Liver (tissue), 9 donors: ENCODE measurements around the gene CEP89. TPM values are rescaled to one million over a fixed set of nuclear protein-coding genes. Genes with fewer than 3 reads are reported as not detected.

Experiments used
- DNase-seq: peaks from one replicate; pipeline ENCODE4 v3.0.0-alpha.2; 2017; ENCODE audit warnings: low spot score
- H3K27ac ChIP-seq, 2 donors: one replicate each; pipeline ENCODE4 v1.7.0; 2013; ENCODE audit warnings: inconsistent platforms in 2 of 2, low read length in 2 of 2, control low read depth in 1 of 2, low read depth in 1 of 2, mild to moderate bottlenecking in 1 of 2
- H3K27me3 ChIP-seq, 4 donors: one replicate each; pipeline versions ENCODE4 v1.6.1 to v1.7.0; 2013; ENCODE audit warnings: low read length in 3 of 4, inconsistent platforms in 1 of 4, mild to moderate bottlenecking in 1 of 4, moderate library complexity in 1 of 4; ENCODE audit not compliant: control insufficient read depth in 4 of 4, insufficient read depth in 4 of 4
- H3K36me3 ChIP-seq, 4 donors: one replicate each; pipeline versions ENCODE4 v1.6.1 to v1.7.0; 2013; ENCODE audit warnings: low read length in 3 of 4, mild to moderate bottlenecking in 3 of 4, low read depth in 1 of 4, moderate library complexity in 1 of 4; ENCODE audit not compliant: control insufficient read depth in 4 of 4, insufficient read depth in 3 of 4
- H3K4me1 ChIP-seq, 4 donors: one replicate each; pipeline versions ENCODE4 v1.6.1 to v1.7.0; 2013; ENCODE audit warnings: low read length in 3 of 4, mild to moderate bottlenecking in 3 of 4, moderate library complexity in 1 of 4; ENCODE audit not compliant: control insufficient read depth in 4 of 4, insufficient read depth in 4 of 4
- H3K4me3 ChIP-seq, 3 donors: one replicate each; pipeline versions ENCODE4 v1.6.1 to v1.7.0; 2013; ENCODE audit warnings: low read length in 3 of 3, control low read depth in 1 of 3, low read depth in 1 of 3, mild to moderate bottlenecking in 1 of 3
- H3K9ac ChIP-seq, 2 donors: one replicate each; pipeline ENCODE4 v1.7.0; 2013; ENCODE audit warnings: low read length in 2 of 2, mild to moderate bottlenecking in 2 of 2, moderate library complexity in 2 of 2, control low read depth in 1 of 2, low read depth in 1 of 2
- H3K9me3 ChIP-seq, 4 donors: one replicate each; pipeline versions ENCODE4 v1.6.1 to v1.7.0; 2013; ENCODE audit warnings: low read length in 3 of 4; ENCODE audit not compliant: control insufficient read depth in 4 of 4
- ATF3 ChIP-seq: IDR thresholded peaks from 2 replicates; pipeline ENCODE4 v1.6.1; 2016; ENCODE audit warnings: antibody characterized with exemption
- CTCF ChIP-seq: fragments of 150-350 bp; IDR thresholded peaks from 2 replicates; pipeline ENCODE4 v1.5.1; 2017; ENCODE audit warnings: improper control_type of control experiment, low read depth, low read length; ENCODE audit not compliant: missing input control
- EGR1 ChIP-seq, 2 donors: IDR thresholded peaks; 2 replicates each; pipeline ENCODE4 v1.6.1; 2016 to 2018; ENCODE audit warnings: antibody characterized with exemption in 2 of 2, low read depth in 2 of 2
- FOXA1 ChIP-seq: IDR thresholded peaks from 2 replicates; pipeline ENCODE4 v1.6.1; 2016; ENCODE audit warnings: antibody characterized with exemption
- FOXA2 ChIP-seq: IDR thresholded peaks from 2 replicates; pipeline ENCODE4 v1.6.1; 2016; ENCODE audit warnings: antibody characterized with exemption
- GABPA ChIP-seq, 2 donors: IDR thresholded peaks in 1 of 2; conservative IDR thresholded peaks in 1 of 2; 2 replicates each; pipeline ENCODE4 v1.6.1; 2016; ENCODE audit warnings: antibody characterized with exemption in 2 of 2, mild to moderate bottlenecking in 1 of 2, moderate library complexity in 1 of 2
- HNF4A ChIP-seq, 2 donors: conservative IDR thresholded peaks; 2 replicates each; pipeline ENCODE4 v1.6.1; 2016; ENCODE audit warnings: antibody characterized with exemption in 2 of 2, mild to moderate bottlenecking in 2 of 2
- HNF4G ChIP-seq: IDR thresholded peaks from 2 replicates; pipeline ENCODE4 v1.6.1; 2016; ENCODE audit warnings: antibody characterized with exemption
- JUND ChIP-seq, 2 donors: IDR thresholded peaks; 2 replicates each; pipeline ENCODE4 v1.6.1; 2016; ENCODE audit warnings: antibody characterized with exemption in 2 of 2
- MAX ChIP-seq: IDR thresholded peaks from 2 replicates; pipeline ENCODE4 v1.6.1; 2016; ENCODE audit warnings: antibody characterized with exemption
- NR2F2 ChIP-seq: IDR thresholded peaks from 2 replicates; pipeline ENCODE4 v1.6.1; 2016; ENCODE audit warnings: antibody characterized with exemption
- RAD21 ChIP-seq, 2 donors: IDR thresholded peaks; 2 replicates each; pipeline ENCODE4 v1.6.1; 2016; ENCODE audit warnings: antibody characterized with exemption in 2 of 2, mild to moderate bottlenecking in 2 of 2
- REST ChIP-seq: IDR thresholded peaks from 2 replicates; pipeline ENCODE4 v1.6.1; 2016; ENCODE audit warnings: antibody characterized with exemption, mild to moderate bottlenecking
- RXRA ChIP-seq, 2 donors: IDR thresholded peaks; 2 replicates each; pipeline ENCODE4 v1.6.1; 2017 to 2018; ENCODE audit warnings: antibody characterized with exemption in 2 of 2, mild to moderate bottlenecking in 1 of 2
- SP1 ChIP-seq: IDR thresholded peaks from 2 replicates; pipeline ENCODE4 v1.6.1; 2018; ENCODE audit warnings: antibody characterized with exemption, mild to moderate bottlenecking
- TAF1 ChIP-seq: conservative IDR thresholded peaks from 2 replicates; pipeline ENCODE4 v1.6.1; 2016; ENCODE audit warnings: antibody characterized with exemption, mild to moderate bottlenecking
- YY1 ChIP-seq: IDR thresholded peaks from 2 replicates; pipeline ENCODE4 v1.6.1; 2016; ENCODE audit warnings: antibody characterized with exemption, mild to moderate bottlenecking
- WGBS: extraction: QIAGEN DNeasy Blood & Tissue Kit; methylation state at CpG from one replicate; pipeline ENCODE4 v1.1.7; 2013; 5-methylcytosine and 5-hydroxymethylcytosine counted together
- polyA plus RNA-seq, 2 donors: library from polyadenylated mRNA; stranded (reverse) in 1 of 2; unstranded in 1 of 2; fragments of 200-250 nt in 1 of 2; fragments of >200 nt in 1 of 2; fragmentation: Nextera tagmentation in 1 of 2; extraction: Ambion mirVana in 1 of 2; gene quantifications; one replicate each; pipeline versions ENCODE4 v1.2.1 to v1.2.3, GENCODE V29; 2013 to 2015
- total RNA-seq, 2 donors: library from RNA; depleted of rRNA; stranded (reverse); fragments of >200 nt; gene quantifications; one replicate each; pipeline ENCODE4 v1.2.3, GENCODE V29; 2014
- TF ChIP-seq, protein P1 (sequence below): IDR thresholded peaks from 2 replicates; pipeline ENCODE4 v1.6.1; 2016; ENCODE audit warnings: antibody characterized with exemption
- donor health status: healthy.
- donor health status: healthy.
- donor health status: healthy.
- donor health status: healthy.
- donor health status: healthy.

CEP89 gene
- total and polyA plus RNA-seq, 4 donors = 2.0 to 2.9 (median 2.4) TPM

DNA sequence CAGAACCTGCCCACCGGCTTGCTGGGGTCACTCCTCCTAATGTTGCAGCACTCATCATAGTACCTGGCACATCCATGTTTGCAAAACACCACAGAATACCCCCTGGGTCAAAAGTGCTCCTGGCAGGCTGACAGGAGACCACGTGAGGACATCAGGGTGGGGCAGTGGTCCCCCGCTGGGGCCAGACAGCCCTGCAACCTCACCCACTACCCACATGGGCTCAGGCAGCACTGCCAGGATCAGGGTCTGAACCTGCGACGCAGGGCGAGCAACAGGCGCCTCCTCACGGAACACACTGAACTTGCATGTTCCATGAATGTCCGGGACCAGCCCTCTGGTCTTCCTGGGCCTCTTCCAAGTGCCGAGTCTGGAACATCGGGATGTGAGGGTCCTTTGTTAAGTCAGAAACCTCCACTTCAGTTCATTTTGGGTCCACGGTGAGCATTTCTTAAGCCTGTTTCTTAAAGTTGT lies 100.7 kb downstream of the CEP89 start:
- no peaks in the 10 kb centered on the region for H3K36me3 ChIP-seq
- no peak overlapping the region for H3K9ac ChIP-seq
- peak overlapping the region in 1 of 2 donors; percentile 73 for H3K27ac ChIP-seq
- 76% methylated on average over 12 of the region's 12 CpGs for WGBS
- H3K9me3 ChIP-seq = no peaks in the 10 kb centered on the region
- no peak overlapping the region for H3K4me3 ChIP-seq
- DNase-seq = no peak
- H3K4me1 ChIP-seq = peaks cover 3 to 21% (median 9%) of the 10 kb centered on the region in 4 donors
- no peaks in the 10 kb centered on the region for H3K27me3 ChIP-seq
- TF ChIP-seq FOXA1 = no peak
- no peak for TF ChIP-seq HNF4G
- TF ChIP-seq EGR1 (IDR thresholded peaks at IDR 0.05; ENCODE audit: low read depth in 2 of 2) = no peak
- no peak for TF ChIP-seq TAF1
- no peak for TF ChIP-seq CTCF
- no peak for TF ChIP-seq FOXA2
- TF ChIP-seq, protein P1, sequence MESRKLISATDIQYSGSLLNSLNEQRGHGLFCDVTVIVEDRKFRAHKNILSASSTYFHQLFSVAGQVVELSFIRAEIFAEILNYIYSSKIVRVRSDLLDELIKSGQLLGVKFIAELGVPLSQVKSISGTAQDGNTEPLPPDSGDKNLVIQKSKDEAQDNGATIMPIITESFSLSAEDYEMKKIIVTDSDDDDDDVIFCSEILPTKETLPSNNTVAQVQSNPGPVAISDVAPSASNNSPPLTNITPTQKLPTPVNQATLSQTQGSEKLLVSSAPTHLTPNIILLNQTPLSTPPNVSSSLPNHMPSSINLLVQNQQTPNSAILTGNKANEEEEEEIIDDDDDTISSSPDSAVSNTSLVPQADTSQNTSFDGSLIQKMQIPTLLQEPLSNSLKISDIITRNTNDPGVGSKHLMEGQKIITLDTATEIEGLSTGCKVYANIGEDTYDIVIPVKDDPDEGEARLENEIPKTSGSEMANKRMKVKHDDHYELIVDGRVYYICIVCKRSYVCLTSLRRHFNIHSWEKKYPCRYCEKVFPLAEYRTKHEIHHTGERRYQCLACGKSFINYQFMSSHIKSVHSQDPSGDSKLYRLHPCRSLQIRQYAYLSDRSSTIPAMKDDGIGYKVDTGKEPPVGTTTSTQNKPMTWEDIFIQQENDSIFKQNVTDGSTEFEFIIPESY = no peak
- TF ChIP-seq JUND (IDR thresholded peaks at IDR 0.05) = no peak
- TF ChIP-seq SP1 = no peak
- TF ChIP-seq HNF4A (conservative IDR thresholded peaks at IDR 0.05) = no peak

DNA sequence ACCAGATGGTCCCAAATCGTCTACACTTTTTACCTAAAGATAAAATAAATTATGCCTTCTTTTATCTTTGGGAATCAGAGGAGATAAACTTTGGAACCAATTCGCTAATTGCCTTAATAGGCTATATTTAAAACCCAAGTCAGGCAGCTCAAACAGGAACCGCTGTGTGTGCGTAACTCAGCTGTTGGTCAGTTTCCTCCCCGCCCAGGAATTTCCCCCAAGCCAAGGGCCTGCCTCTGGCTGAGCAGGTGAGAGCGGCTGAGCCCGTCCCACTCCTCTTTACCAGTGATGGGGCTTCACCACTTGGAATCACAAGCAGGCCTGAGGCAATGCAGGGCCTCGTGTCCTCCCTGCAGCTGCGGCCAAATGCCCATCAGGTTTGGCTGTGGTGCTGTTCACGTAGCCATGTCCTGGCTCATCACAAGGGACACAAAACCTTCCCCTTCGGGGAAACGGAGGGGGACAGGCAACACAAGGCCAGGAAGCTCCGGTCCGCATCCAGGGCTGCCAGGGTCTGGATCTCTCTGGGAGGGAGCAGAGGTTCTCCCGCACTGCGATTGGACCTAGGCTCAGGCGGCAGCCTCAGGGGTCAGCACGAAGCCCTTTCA lies 101.7 kb downstream of the CEP89 start:
- Histone ChIP-seq H3K4me3 (peak overlapping the region in 2 of 3 donors; percentile 7 to 56), H3K9ac (peak overlapping the region; percentile 14 to 17), H3K27me3 (no peaks in the 10 kb centered on the region), H3K9me3 (no peaks in the 10 kb centered on the region), H3K27ac (peak overlapping the region; percentile 20 to 73), H3K36me3 (no peaks in the 10 kb centered on the region), H3K4me1 (peaks cover 3 to 21% (median 9%) of the 10 kb centered on the region in 4 donors)
- TF ChIP-seq ATF3 (no peak), REST (no peak), YY1 (peak; percentile 18), RAD21 (IDR thresholded peaks at IDR 0.05) (no peak), NR2F2 (no peak), GABPA (IDR thresholded peaks at IDR 0.05 in 1 of 2, conservative IDR thresholded peaks at IDR 0.05 in 1 of 2) (peak in 1 of 2 donors; percentile 13), SP1 (peak; percentile 68), RXRA (IDR thresholded peaks at IDR 0.05) (no peak), TAF1 (peak; percentile 6), FOXA1 (no peak), JUND (IDR thresholded peaks at IDR 0.05) (no peak), CTCF (no peak), EGR1 (IDR thresholded peaks at IDR 0.05; ENCODE audit: low read depth in 2 of 2) (no peak), FOXA2 (no peak), HNF4A (conservative IDR thresholded peaks at IDR 0.05) (peak; percentile 35 to 45), MAX (no peak), HNF4G (no peak)
- TF ChIP-seq, protein P1 = no peak
- DNase-seq = no peak
- 52% methylated on average over 18 of the region's 18 CpGs for WGBS
